Testis (tissue), 3 donors: ENCODE measurements around the gene PACRGL. TPM values are rescaled to one million over a fixed set of nuclear protein-coding genes. Genes with fewer than 3 reads are reported as not detected.

ENCODE experiments used
- DNase-seq: peaks from one replicate; pipeline ENCODE4 v3.0.0-alpha.2; 2019
- H3K27ac ChIP-seq, 2 donors: fragments of 200-600 bp; sonication (generic); one replicate each; pipeline ENCODE4 v1.5.1; 2019
- H3K27me3 ChIP-seq: fragments of 200-600 bp; sonication (generic); one replicate; pipeline ENCODE4 v1.5.1; 2019
- H3K36me3 ChIP-seq: fragments of 200-600 bp; sonication (generic); one replicate; pipeline ENCODE4 v1.5.1; 2017; ENCODE audit warnings: low read depth; ENCODE audit errors: missing control alignments
- H3K4me1 ChIP-seq: fragments of 200-600 bp; sonication (generic); one replicate; pipeline ENCODE4 v1.5.1; 2019
- H3K4me3 ChIP-seq, 2 donors: fragments of 200-600 bp; sonication (generic); one replicate each; pipeline ENCODE4 v1.5.1; 2017 to 2019
- H3K9me3 ChIP-seq: fragments of 200-600 bp; sonication (generic); one replicate; pipeline ENCODE4 v1.5.1; 2017
- CTCF ChIP-seq, 3 experiments: fragments of 450-650 bp in 2 of 3; fragments of 200-600 bp in 1 of 3; sonication (generic) in 1 of 3; IDR thresholded peaks; one replicate each; pipeline ENCODE4 v1.5.1; 2016 to 2019; ENCODE audit warnings: antibody characterized with exemption in 3 of 3, mild to moderate bottlenecking in 2 of 3, moderate library complexity in 1 of 3
- POLR2A ChIP-seq: fragments of 450-650 bp; IDR thresholded peaks from one replicate; pipeline ENCODE4 v1.6.1; 2017; ENCODE audit warnings: antibody characterized with exemption, mild to moderate bottlenecking, moderate library complexity
- WGBS, 2 donors: methylation state at CpG; one replicate each; pipeline ENCODE4 v1.1.5; 2018; 5-methylcytosine and 5-hydroxymethylcytosine counted together
- intact Hi-C: fragments of 100-400 bp; cut with DNase I; formaldehyde crosslinking; loops from one replicate; pipeline ENCODE4 v1.15.1; 2023; ENCODE audit warnings: low total_unique reads
- polyA plus RNA-seq: library from polyadenylated mRNA; stranded (reverse); fragments of 350-450 nt; fragmentation: Illumina TruSeq; extraction: RNeasy Lipid Tissue Mini Kit (QIAGEN cat#74804); gene quantifications from one replicate; pipeline ENCODE4 v1.2.3, GENCODE V29; 2014; ENCODE audit warnings: low read depth, low replicate concordance; ENCODE audit not compliant: insufficient read depth
- total RNA-seq, 2 donors: library from RNA; depleted of rRNA; stranded (reverse); fragments of >200 nt; gene quantifications; one replicate each; pipeline ENCODE4 v1.2.3, GENCODE V29; 2016

The PACRGL gene
- total and polyA plus RNA-seq, 3 donors from 2014 or later, result 53.9 to 109 (median 90.8) TPM

GRCh38 chr4:20678400-20678799 lies 21.9 kb upstream of the PACRGL start:
- H3K27ac ChIP-seq, result no peak overlapping the region
- 87 to 92% methylated on average over 3 of the region's 3 CpGs for WGBS, 2 donors

GRCh38 chr4:20679951-20680350 lies 20.3 kb upstream of the PACRGL start:
- TF ChIP-seq CTCF (IDR thresholded peaks at IDR 0.05) (no peak), POLR2A (no peak)
- H3K4me1 ChIP-seq, result no peaks in the 10 kb centered on the region
- no peaks in the 10 kb centered on the region for H3K36me3 ChIP-seq
- no peak for DNase-seq
- H3K27ac ChIP-seq, result no peak overlapping the region
- 58 to 68% methylated on average over 1 of the region's 1 CpG for WGBS, 2 donors
- intact Hi-C loops, result loop anchor here (10.0 kb wide), 1 partner anchor 135 kb away; no protein-coding TSS in a partner anchor
- H3K4me3 ChIP-seq, result no peak overlapping the region
- no peaks in the 10 kb centered on the region for H3K9me3 ChIP-seq
- H3K27me3 ChIP-seq, result no peaks in the 10 kb centered on the region

More at GRCh38 chr4:20678400-20678799, 21.9 kb upstream of the PACRGL start:
- Histone ChIP-seq H3K36me3 (no peaks in the 10 kb centered on the region), H3K4me1 (no peaks in the 10 kb centered on the region), H3K27me3 (no peaks in the 10 kb centered on the region), H3K4me3 (no peak overlapping the region), H3K9me3 (no peaks in the 10 kb centered on the region)
- intact Hi-C loops, result no loop called here
- DNase-seq, result no peak
- TF ChIP-seq CTCF (IDR thresholded peaks at IDR 0.05) (no peak), POLR2A (no peak)

- Histone ChIP-seq H3K36me3 (no peaks in the 10 kb centered on the region), H3K4me1 (no peaks in the 10 kb centered on the region), H3K27ac (no peak overlapping the region), H3K4me3 (no peak overlapping the region), H3K27me3 (no peaks in the 10 kb centered on the region), H3K9me3 (no peaks in the 10 kb centered on the region)
- intact Hi-C loops, result loop anchor here (10.0 kb wide), 1 partner anchor 136 kb away; no protein-coding TSS in a partner anchor
- 73 to 80% methylated on average over 1 of the region's 1 CpG for WGBS, 2 donors
- TF ChIP-seq CTCF (IDR thresholded peaks at IDR 0.05) (no peak), POLR2A (no peak)
- no peak for DNase-seq
Observed at GRCh38 chr4:20680736-20681135, 19.5 kb upstream of the PACRGL start.

- H3K4me3 ChIP-seq, result no peak overlapping the region
- H3K36me3 ChIP-seq, result no peaks in the 10 kb centered on the region
- no peak overlapping the region for H3K27ac ChIP-seq
- no peaks in the 10 kb centered on the region for H3K27me3 ChIP-seq
- 25 to 45% methylated on average over 1 of the region's 1 CpG for WGBS, 2 donors
- no peak for DNase-seq
- intact Hi-C loops, result loop anchor here (10.0 kb wide), 1 partner anchor 136 kb away; no protein-coding TSS in a partner anchor
- H3K9me3 ChIP-seq, result no peaks in the 10 kb centered on the region
- TF ChIP-seq CTCF (IDR thresholded peaks at IDR 0.05) (no peak), POLR2A (no peak)
- H3K4me1 ChIP-seq, result no peaks in the 10 kb centered on the region
Observed at GRCh38 chr4:20681271-20681670, 19.0 kb upstream of the PACRGL start.

- H3K36me3 ChIP-seq, result no peaks in the 10 kb centered on the region
- DNase-seq, result no peak
Observed at GRCh38 chr4:20682853-20683252, 17.4 kb upstream of the PACRGL start.

More at GRCh38 chr4:20682853-20683252, 17.4 kb upstream of the PACRGL start:
- H3K27ac ChIP-seq, result no peak overlapping the region
- WGBS, 2 donors, result 48 to 52% methylated on average over 3 of the region's 3 CpGs
- no peak for TF ChIP-seq CTCF (IDR thresholded peaks at IDR 0.05)
- TF ChIP-seq POLR2A, result no peak
- no peak overlapping the region for H3K4me3 ChIP-seq
- H3K9me3 ChIP-seq, result no peaks in the 10 kb centered on the region
- intact Hi-C loops, result loop anchor here (10.0 kb wide), 1 partner anchor 138 kb away; no protein-coding TSS in a partner anchor
- no peaks in the 10 kb centered on the region for H3K4me1 ChIP-seq
- no peaks in the 10 kb centered on the region for H3K27me3 ChIP-seq
